ENCODE data around the gene AP2S1. TPM values are rescaled to one million over a fixed set of nuclear protein-coding genes. Genes with fewer than 3 reads are reported as not detected.

AP2S1 gene
- total RNA-seq, 1 donor from 2014 or later: 75.9 TPM

DNA sequence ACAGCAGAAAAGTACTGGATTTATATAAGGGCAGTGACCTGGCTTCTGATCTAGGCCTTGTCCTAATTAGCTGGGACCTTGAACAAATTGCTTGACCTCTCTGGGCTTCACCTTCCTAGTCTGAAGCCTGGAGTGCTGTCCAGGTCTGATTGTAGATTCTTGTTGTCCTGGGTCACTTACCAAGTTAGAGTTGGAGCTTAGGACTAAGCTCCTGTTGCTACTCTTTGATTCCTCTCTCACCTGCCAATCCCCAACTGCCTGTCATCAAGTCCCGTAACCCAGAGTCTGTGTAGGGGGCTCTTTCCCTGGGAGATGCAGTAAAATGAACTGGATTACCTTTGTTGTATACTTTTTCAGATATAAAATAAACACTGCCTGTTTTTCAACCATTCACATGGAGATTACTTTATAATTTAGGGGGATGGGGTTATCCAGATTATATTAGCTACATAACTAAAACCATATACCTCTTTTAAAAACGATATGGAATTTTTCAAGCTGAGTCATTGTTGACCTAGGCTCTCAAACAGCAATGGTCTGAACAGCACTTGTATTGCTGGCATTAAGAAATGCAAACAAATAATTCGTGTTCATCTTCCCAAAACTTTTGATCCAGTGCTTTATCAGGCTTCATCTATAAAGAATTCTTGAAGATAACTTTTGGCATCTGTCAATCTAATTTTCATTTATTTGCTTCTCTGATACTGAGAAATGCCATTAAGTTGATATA, 15.9 kb upstream of the AP2S1 start:
- H3K4me3 ChIP-seq: no peak overlapping the region
- no peak for DNase-seq (ENCODE audit: extremely low spot score in 2 of 2)
- H3K27me3 ChIP-seq: no peaks in the 10 kb centered on the region
- H3K36me3 ChIP-seq: no peaks in the 10 kb centered on the region
- H3K9me3 ChIP-seq: no peaks in the 10 kb centered on the region
- peaks cover 75% of the 10 kb centered on the region for H3K4me1 ChIP-seq
- intact Hi-C loops (cut with DNase I): no loop called here
- no peak overlapping the region for H3K27ac ChIP-seq
- TF ChIP-seq, protein P1, sequence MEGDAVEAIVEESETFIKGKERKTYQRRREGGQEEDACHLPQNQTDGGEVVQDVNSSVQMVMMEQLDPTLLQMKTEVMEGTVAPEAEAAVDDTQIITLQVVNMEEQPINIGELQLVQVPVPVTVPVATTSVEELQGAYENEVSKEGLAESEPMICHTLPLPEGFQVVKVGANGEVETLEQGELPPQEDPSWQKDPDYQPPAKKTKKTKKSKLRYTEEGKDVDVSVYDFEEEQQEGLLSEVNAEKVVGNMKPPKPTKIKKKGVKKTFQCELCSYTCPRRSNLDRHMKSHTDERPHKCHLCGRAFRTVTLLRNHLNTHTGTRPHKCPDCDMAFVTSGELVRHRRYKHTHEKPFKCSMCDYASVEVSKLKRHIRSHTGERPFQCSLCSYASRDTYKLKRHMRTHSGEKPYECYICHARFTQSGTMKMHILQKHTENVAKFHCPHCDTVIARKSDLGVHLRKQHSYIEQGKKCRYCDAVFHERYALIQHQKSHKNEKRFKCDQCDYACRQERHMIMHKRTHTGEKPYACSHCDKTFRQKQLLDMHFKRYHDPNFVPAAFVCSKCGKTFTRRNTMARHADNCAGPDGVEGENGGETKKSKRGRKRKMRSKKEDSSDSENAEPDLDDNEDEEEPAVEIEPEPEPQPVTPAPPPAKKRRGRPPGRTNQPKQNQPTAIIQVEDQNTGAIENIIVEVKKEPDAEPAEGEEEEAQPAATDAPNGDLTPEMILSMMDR (IDR thresholded peaks at IDR 0.05): no peak
- TF ChIP-seq POLR2AphosphoS5 (IDR thresholded peaks at IDR 0.05; ENCODE audit: insufficient read depth in 1 of 2, low read depth in 1 of 2) (no peak), POLR2A (IDR thresholded peaks at IDR 0.05) (no peak)

- H3K4me1 ChIP-seq: peaks cover 78% of the 10 kb centered on the region
- intact Hi-C loops (cut with DNase I): loop anchor here (5.0 kb wide), 1 partner anchor 38 kb away; no protein-coding TSS in a partner anchor
- H3K36me3 ChIP-seq: no peaks in the 10 kb centered on the region
- no peak for DNase-seq (ENCODE audit: extremely low spot score in 2 of 2)
- no peaks in the 10 kb centered on the region for H3K9me3 ChIP-seq
- no peak for TF ChIP-seq POLR2A (IDR thresholded peaks at IDR 0.05)
- TF ChIP-seq, protein P1 (IDR thresholded peaks at IDR 0.05): no peak
- no peak for TF ChIP-seq POLR2AphosphoS5 (IDR thresholded peaks at IDR 0.05; ENCODE audit: insufficient read depth in 1 of 2, low read depth in 1 of 2)
- no peaks in the 10 kb centered on the region for H3K27me3 ChIP-seq
- peak overlapping the region; percentile 6 to 61 for H3K4me3 ChIP-seq
- peak overlapping the region; percentile 96 for H3K27ac ChIP-seq
These were observed 13.4 kb upstream of the AP2S1 start for GRCh38 chr19:46863818-46864629.

DNA sequence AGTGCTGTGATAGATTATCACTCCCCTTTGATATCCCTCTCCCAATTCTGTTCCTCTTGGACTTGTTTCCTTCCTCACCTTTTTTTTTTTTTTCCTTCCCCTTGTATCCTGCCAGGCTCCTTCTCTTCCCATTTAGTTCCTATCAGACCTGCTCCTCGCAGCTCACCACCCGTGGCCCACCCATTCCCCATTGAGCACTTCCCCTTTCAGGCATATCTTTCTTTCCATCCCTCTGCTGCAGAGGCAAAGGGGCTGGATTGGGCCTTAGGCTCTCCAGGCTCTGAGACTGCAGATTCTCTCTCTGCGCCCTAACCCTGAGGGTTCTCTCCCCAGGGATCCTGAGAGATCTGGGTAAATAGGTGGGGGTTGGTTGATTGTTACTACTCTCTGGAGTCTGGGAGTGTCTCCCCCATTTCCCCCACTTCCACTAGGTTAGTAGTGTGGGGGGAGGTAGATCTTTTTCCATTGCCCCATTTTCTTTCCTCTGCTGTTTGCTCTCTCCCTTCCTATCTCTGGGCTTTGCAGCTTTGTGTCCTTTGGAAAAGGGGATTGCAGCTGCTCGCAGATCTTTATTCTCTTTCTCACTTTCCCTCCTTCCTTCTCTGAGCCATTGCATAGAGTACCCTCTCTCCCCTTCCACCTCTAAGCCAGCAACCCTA, 12.5 kb upstream of the AP2S1 start:
- TF ChIP-seq POLR2A (IDR thresholded peaks at IDR 0.05): no peak
- TF ChIP-seq, protein P1 (IDR thresholded peaks at IDR 0.05): no peak
- TF ChIP-seq POLR2AphosphoS5 (IDR thresholded peaks at IDR 0.05; ENCODE audit: insufficient read depth in 1 of 2, low read depth in 1 of 2): no peak
- Histone ChIP-seq H3K4me3 (peak overlapping the region; percentile 61 to 79), H3K27me3 (no peaks in the 10 kb centered on the region), H3K9me3 (no peaks in the 10 kb centered on the region), H3K27ac (peak overlapping the region; percentile 96), H3K4me1 (peaks cover 69% of the 10 kb centered on the region), H3K36me3 (no peaks in the 10 kb centered on the region)
- intact Hi-C loops (cut with DNase I): loop anchor here (5.0 kb wide), 1 partner anchor 39 kb away; no protein-coding TSS in a partner anchor
- no peak for DNase-seq (ENCODE audit: extremely low spot score in 2 of 2)

DNA sequence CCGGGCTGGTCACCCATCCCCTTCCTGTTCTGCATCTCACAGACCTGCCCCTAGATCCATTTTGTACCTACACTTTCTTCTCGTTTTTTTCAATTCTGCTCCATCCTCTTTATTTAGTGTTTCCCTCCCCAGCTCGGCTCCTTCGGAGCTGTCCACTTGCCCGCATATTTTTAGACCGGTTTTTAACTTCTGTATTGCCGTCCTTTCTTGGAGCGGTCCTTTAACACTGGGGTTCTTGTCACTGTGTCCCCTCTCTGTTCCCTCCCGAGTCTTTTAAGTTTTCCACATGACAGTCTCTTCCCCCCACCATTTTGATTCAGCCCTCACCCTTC, 11.8 kb upstream of the AP2S1 start:
- H3K4me3 ChIP-seq: peak overlapping the region; percentile 61 to 79
- H3K4me1 ChIP-seq: peaks cover 64% of the 10 kb centered on the region
- no peaks in the 10 kb centered on the region for H3K36me3 ChIP-seq
- H3K9me3 ChIP-seq: no peaks in the 10 kb centered on the region
- H3K27me3 ChIP-seq: no peaks in the 10 kb centered on the region
- intact Hi-C loops (cut with DNase I): loop anchor here (5.0 kb wide), 1 partner anchor 40 kb away; no protein-coding TSS in a partner anchor
- H3K27ac ChIP-seq: peak overlapping the region; percentile 96
- DNase-seq (ENCODE audit: extremely low spot score in 2 of 2): no peak
- TF ChIP-seq POLR2A (IDR thresholded peaks at IDR 0.05) (no peak), POLR2AphosphoS5 (IDR thresholded peaks at IDR 0.05; ENCODE audit: insufficient read depth in 1 of 2, low read depth in 1 of 2) (no peak)
- TF ChIP-seq, protein P1 (IDR thresholded peaks at IDR 0.05): no peak
